Measurements from ENCODE around the gene GGA1. TPM values are rescaled to one million over a fixed set of nuclear protein-coding genes. Genes with fewer than 3 reads are reported as not detected.

GGA1 gene
- polyA plus RNA-seq, 1 of the 3 experiments (the other 2 are of a cell fraction), result 81.1 TPM

GRCh38 chr22:37663521-37664140 lies 55.0 kb downstream of the GGA1 start:
- 88% methylated on average over 16 of the region's 16 CpGs for WGBS (ENCODE audit: low lambda C conversion rate)
- H3K4me1 ChIP-seq (ENCODE audit: control insufficient read depth in 1 of 2, insufficient read depth in 2 of 2, low read depth in 1 of 2, low read length in 1 of 2), result peaks cover 15 to 30% of the 10 kb centered on the region in 2 experiments; a peak in 3 of 4 replicates
- no peak overlapping the region for H3K9ac ChIP-seq
- no peak for TF ChIP-seq IRF3 (IDR thresholded peaks at IDR 0.05; ENCODE audit: low read depth, low read length)
- TF ChIP-seq FOXM1 (IDR thresholded peaks at IDR 0.05; ENCODE audit: low read depth), result no peak
- TF ChIP-seq EP300 (IDR thresholded peaks at IDR 0.05; ENCODE audit: borderline replicate concordance in 1 of 2, low read depth in 1 of 2, low read length in 1 of 2), result no peak
- TF ChIP-seq RXRA (IDR thresholded peaks at IDR 0.05; ENCODE audit: borderline replicate concordance, low read depth), result no peak
- no peak for TF ChIP-seq RFX5 (IDR thresholded peaks at IDR 0.05; ENCODE audit: low read length)
- no peak for TF ChIP-seq FOXJ3 (CRISPR knock-in tag; IDR thresholded peaks at IDR 0.05)
- no peak for TF ChIP-seq CHD2 (IDR thresholded peaks at IDR 0.05; ENCODE audit: low read length, partially characterized antibody)
- TF ChIP-seq TEAD4 (IDR thresholded peaks at IDR 0.05; ENCODE audit: borderline replicate concordance, insufficient read depth), result no peak
- TF ChIP-seq NRF1 (IDR thresholded peaks at IDR 0.05; ENCODE audit: low read depth, low read length), result no peak
- TF ChIP-seq GATA2 (CRISPR knock-in tag; IDR thresholded peaks at IDR 0.05), result no peak
- TF ChIP-seq ELF1 (IDR thresholded peaks at IDR 0.05), result no peak
- no peak for TF ChIP-seq FOSL2 (IDR thresholded peaks at IDR 0.05; ENCODE audit: borderline replicate concordance, low read depth)
- no peak for TF ChIP-seq SMC3 (IDR thresholded peaks at IDR 0.05; ENCODE audit: low read depth, low read length)
- TF ChIP-seq RAD21 (IDR thresholded peaks at IDR 0.05; ENCODE audit: low read length), result no peak
- TF ChIP-seq MXI1 (IDR thresholded peaks at IDR 0.05; ENCODE audit: low read depth, low read length), result no peak
- no peak for TF ChIP-seq YY1 (IDR thresholded peaks at IDR 0.05; ENCODE audit: low read depth)
- no peak for TF ChIP-seq MAX (IDR thresholded peaks at IDR 0.05; ENCODE audit: low read depth)
- no peak for TF ChIP-seq USF1 (IDR thresholded peaks at IDR 0.05; ENCODE audit: borderline replicate concordance, low read depth)
- no peak for TF ChIP-seq RCOR1 (IDR thresholded peaks at IDR 0.05; ENCODE audit: low read length)
- H2AFZ ChIP-seq (ENCODE audit: low read depth), result no peak overlapping the region
- no peaks in the 10 kb centered on the region for H3K27me3 ChIP-seq (ENCODE audit: insufficient read depth)
- H3K27ac ChIP-seq (ENCODE audit: low read depth in 2 of 2, low read length in 1 of 2), result no peak overlapping the region
- no peaks in the 10 kb centered on the region for H3K9me2 ChIP-seq
- DNase-seq, result no peak
- H4K20me1 ChIP-seq (ENCODE audit: insufficient read depth), result peaks cover 22% of the 10 kb centered on the region; the same call in 1 of the 2 replicates
- H3K9me3 ChIP-seq, result no peaks in the 10 kb centered on the region
- no peak overlapping the region for H3K4me2 ChIP-seq
- ChIA-PET POLR2A (interaction anchor here (0.6 to 1.1 kb wide), 2 partner anchors 11 to 55 kb away, joined by 3 read pairs; no protein-coding TSS in a partner anchor), CTCF (interaction anchor here (0.6 to 44.3 kb wide), 3 partner anchors 19 to 140 kb away, joined by 3 to 898 read pairs (median 123); partner anchors contain the start of genes NOL12 and SH3BP1)
- H3K36me3 ChIP-seq (replicated peaks in 1 of 2; ENCODE audit: control insufficient read depth in 1 of 2, insufficient read depth in 2 of 2, low read length in 1 of 2), result peaks cover 0 to 2% of the 10 kb centered on the region in 2 experiments
- peaks cover 10% of the 10 kb centered on the region for H3F3A ChIP-seq (replicated peaks; ENCODE audit: insufficient read depth)
- H3K79me2 ChIP-seq (ENCODE audit: insufficient read depth), result peaks cover 82% of the 10 kb centered on the region
- H3K4me3 ChIP-seq (ENCODE audit: low read depth in 2 of 2, low read length in 1 of 2), result no peak overlapping the region
